HG03558 (cell line): ENCODE results near the gene RRAGD.

Experiments
- ATAC-seq: cut with Tn5 transposase; IDR thresholded peaks from one replicate; pipeline ENCODE4 v1.9.1; 2021; ENCODE audit warnings: moderate number of reproducible peaks; ENCODE audit not compliant: unreplicated experiment; ENCODE audit errors: extremely low read depth

The RRAGD gene

GRCh38 chr6:89379281-89379680 lies 32.8 kb downstream of the RRAGD start:
- ATAC-seq, result no peak

GRCh38 chr6:89378628-89379027 lies 33.4 kb downstream of the RRAGD start:
- ATAC-seq, result no peak

- ATAC-seq, result peak; percentile 50
Measured at GRCh38 chr6:89375427-89376267, 36.4 kb downstream of the RRAGD start.

DNA sequence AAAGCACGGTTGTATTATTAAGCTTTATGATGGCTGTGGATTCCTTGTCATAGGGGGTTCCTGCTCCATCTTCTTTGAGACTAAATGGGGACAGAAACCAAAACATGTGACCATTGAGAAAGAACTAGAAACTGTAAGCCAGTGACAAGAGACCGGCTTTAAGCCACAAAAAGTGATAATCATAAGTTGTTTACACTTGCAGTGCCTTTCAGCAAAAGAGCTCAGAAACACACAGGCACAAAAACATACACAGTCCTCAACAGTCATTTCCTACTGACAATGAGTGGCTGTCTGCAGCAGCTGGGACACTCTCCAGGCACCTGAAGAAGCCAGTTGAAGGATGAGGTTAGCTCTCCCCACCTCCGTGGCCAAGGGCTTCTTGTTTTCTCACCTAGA lies 39.6 kb downstream of the RRAGD start:
- ATAC-seq, result no peak

DNA sequence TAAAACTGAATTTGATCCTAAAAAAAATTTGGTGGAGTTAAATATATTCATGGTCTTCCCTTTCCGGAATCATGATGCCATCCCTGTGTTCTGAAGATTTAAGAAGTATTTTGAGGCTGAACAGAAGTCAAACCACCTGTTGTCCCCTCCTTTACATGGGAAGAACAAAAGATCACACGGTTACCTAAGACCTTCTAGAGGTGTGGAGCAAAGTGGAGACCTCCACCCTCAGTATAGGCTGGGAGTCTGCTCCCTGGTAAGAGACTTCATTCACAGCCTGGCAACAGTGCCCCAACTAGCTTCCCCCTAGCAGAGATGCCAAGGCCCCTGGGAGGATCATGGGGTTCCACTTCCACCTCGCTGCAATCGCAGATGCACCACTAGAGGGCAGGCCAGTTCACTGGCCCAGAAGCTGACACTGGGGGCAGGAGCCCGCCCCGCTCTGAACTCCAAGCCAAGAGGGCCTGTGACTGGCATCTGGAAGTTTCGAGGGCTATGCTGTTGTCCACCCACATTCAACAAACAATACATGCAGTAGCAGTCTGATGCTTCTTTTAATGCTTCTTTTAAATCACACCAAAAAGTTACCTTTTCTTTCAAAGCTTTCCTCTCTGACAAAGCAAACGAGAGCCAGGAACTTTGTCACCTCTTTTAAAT lies 40.1 kb downstream of the RRAGD start:
- ATAC-seq, result no peak

- ATAC-seq, result no peak
Measured at GRCh38 chr6:89368999-89369398, 43.1 kb downstream of the RRAGD start.

DNA sequence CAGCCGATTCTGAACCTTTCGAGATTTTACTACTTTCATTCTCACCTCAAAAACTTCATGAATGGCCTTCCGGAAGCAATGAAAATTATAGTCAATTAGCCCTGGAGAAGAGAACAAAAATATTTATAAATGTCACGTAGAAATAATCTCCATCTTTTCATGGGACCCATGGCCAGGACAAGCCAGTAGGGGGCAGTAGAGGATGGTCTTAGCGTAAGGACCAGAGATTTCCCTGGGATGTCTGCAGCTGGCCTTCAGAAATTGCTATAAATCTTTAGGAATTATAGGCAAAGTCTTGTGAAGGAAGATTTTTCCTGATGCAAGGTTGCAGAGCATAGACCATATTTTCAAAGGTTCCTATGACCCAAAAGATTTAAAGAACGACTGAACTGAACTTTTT lies 44.0 kb downstream of the RRAGD start:
- no peak for ATAC-seq

DNA sequence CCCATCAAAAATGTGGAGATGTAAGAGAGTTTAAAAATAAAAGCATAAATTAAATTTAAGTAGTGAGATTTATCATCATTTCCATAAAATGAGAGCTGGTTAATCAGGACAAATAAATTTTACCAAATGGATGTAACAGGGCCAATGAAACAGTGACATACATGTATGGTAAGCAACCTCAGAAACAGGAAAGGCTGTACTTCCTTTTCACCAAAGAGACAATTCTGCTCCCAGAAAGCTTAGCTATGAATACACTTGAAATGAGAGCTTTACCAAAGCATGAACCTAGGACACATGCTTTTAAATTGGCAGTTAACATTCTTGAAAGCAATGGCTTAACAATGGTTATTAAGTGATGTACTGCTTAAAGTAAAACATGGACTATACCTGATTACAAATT lies 47.5 kb downstream of the RRAGD start:
- no peak for ATAC-seq

- no peak for ATAC-seq
Measured at GRCh38 chr6:89361171-89361570, 50.9 kb downstream of the RRAGD start.

DNA sequence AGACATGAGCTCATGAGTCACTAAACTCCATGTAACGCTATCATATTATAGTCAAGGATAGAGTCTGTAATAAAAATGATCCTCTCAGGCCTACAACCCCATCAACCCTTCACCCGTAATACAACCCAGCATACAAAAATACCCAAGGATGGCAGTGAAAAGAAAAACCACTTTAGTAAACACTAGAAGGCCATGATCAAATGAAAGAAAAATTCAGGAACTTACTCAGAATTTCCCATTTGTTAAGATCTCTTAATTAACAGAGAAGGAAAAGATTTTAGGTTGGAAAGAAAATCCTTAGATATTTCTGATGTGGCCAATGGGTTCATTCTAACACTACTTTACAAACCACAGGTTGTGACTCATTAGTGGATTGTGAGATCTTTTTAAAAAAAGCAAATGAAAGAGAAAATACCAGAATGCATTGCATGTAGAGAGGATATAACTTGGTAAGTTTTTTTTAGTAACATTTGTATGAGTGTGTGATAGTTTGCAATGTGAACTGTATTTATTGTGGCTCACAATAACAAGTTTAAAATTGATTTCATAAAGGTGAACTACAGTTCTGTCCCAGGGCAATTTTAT lies 51.6 kb downstream of the RRAGD start:
- ATAC-seq, result peak; percentile 35

DNA sequence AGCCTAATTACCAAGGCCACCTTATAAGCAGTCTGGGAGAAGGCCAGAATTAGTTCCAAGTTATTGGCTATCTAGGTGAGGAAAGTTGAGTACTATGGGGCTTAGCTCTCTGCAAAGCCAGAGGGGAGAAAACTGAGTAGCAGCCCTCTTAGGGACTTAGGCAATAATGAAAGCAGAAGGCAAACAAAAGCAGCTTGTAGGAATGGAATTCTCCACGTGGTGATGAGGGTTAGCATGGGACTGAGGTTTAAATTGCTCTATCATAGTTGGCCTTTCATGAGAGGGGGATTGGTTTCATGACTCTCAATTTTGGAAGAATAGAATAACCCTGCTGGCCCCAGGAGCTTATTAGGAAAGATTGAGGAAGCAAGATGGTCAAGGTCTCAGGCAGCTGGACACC lies 52.5 kb downstream of the RRAGD start:
- ATAC-seq, result no peak

DNA sequence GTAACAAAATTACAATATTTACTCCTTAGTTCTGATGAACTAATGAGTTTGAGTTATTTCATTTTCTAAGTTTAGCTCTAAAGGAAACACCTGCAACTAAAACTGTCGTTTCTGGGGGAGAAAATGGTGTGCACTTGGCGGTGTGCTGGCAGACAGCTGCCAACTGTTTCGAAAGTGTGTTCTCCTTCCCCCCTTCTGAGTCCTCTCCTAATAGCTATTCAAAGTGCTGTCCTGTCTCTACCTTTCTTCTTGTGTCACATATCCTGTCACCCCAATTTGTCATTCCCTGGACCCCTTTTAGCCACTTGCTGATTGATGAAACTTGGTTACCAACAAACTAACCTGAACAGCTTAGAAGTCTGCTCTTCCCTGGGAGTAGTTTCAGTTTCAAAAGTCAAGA lies 54.7 kb downstream of the RRAGD start:
- peak; percentile 25 for ATAC-seq

DNA sequence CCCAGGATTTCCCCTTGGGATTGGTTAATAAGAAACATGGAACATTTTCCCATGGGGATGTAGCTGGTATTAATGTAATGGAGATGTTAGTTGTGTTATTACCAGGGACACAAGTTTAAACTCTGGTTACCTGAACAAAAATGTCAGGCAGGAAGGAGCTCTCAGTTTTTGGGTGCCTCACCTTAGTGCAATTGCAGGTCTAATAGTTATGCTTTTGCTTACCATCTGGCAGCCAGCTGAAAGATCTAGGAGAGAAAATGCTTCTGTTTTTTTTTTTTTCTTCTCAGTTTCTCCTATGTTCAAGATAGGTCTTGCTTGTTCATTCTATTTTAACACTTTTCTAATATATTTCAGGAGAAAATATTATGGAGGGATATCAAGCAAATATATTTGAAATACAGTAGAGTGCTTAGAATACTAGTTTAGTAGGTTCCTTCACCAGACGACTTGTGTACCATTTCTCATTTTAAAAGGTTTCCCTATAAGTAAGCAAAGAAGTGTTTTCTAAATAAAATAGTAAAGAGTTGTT lies 55.4 kb downstream of the RRAGD start:
- ATAC-seq, result no peak

- ATAC-seq, result no peak
Measured at GRCh38 chr6:89355511-89356194, 56.4 kb downstream of the RRAGD start.

DNA sequence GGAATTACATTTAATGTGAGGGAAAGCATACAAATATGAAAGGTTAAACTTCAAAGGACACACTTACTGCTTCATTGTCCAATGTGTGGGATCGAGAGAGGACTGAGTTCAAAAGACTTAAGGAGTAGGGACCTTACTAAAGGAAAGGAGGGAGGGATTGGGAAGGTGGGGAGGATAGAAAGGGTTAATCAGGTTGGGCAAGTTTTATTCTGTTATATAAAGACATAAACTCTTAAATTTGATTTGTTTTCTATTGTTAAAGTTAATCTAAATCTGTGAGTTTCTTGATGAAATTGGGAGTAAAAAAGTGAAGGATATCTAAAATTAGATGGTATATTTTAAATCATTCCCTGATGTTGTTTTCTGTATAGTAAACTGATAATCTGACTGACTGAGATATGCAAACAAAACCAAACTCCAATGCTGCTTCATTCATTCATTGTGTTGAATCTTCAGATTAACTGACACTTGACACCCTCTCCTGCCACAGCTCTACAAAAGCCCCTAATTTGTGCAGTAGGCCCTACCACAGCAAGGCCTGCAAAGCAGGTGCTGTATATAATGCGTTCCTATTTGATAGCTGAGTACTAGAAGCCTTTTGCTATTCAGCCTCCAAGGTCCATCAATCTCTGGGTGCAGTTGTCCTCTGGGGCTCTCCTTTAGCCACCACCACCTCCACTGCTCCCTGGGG lies 58.2 kb downstream of the RRAGD start:
- ATAC-seq, result no peak

DNA sequence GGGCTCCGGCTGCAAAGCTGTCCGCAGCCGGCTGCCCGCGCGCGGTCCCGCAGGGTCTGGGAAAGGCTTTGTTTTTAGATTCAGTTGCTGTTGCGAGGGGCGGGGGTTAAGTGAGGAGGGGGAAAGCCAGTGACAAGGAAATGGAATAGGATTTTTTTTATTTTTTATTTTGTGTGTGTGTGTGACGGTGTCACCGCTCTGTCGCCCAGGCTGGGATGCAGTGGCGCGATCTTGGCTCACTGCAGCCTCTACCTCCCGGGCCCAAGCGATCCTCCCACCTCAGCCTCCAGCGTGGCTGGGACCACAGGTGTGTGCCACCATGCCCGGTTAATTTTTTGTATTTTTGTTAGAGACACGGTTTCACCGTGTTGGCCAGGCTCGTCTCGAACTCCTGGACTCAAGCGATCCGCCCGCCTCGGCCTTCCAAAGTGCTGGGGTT lies 58.9 kb downstream of the RRAGD start:
- no peak for ATAC-seq

DNA sequence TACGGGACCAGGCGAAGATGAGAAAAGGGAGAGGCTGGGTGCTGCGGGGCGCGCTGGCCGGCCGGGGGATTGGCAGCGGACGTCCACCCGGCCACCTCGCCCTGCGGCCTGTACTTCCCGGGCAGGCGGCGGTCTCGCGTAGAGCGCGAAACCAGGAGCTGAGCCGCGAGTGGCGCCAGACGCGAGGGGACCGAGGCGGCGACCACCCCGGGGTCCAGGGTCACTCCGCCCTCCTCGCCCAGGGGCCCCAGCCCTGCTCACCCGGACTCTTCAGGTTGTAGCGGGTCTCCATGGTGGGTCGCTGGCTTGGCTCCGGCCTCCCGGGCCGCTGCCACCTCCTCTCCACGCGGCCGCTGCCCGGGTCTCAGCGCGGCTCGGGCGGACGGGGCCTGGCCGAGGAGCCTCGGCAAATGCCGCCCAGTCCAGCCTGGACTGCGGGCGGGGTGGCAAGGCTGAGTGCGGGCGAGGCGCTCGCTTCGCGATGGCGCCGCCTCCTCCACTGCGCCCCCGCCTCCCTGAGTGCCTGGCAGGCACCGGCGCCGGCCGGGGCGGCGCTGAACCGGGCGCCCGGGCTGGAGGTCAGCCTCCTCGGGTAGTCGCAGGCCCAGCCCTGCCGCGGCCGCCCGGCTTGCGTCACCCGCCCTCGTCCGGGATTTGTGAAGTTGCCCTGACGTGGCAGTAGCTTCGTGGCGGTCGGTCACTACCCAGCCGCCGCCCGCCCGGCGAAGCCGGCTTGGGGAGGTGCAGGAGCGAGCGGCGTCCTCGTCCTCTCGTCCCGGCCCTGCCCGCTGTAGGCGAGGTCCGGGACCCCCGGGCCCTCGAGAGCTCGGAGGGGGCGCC lies 59.6 kb downstream of the RRAGD start, which contains the start of gene UBE2J1:
TSS of gene UBE2J1 (minus strand) at position 445 of the 840 bp plus-strand sequence. CDS start at position 292, 153 bp downstream.
- ATAC-seq, result no peak

- ATAC-seq, result no peak
Measured at GRCh38 chr6:89351671-89352277, 60.3 kb downstream of the RRAGD start.
